GM18526 (cell line): ENCODE measurements around the gene LUC7L3.
A peak's percentile ranks its signal among the peaks of the same experiment; 100 is the strongest.

Experiments used
- POLR2A ChIP-seq: IDR thresholded peaks from 3 replicates; pipeline ENCODE4 v1.6.1; 2011; ENCODE audit not compliant: insufficient read length; ENCODE audit errors: extremely low read depth

Gene LUC7L3

GRCh38 chr17:50692448-50693035 is 26.9 kb upstream of the LUC7L3 start:
- no peak for TF ChIP-seq POLR2A

- no peak for TF ChIP-seq POLR2A
Observed at GRCh38 chr17:50693036-50693682, 26.2 kb upstream of the LUC7L3 start.

- TF ChIP-seq POLR2A: no peak
Observed at GRCh38 chr17:50696365-50696879, 23.0 kb upstream of the LUC7L3 start.

DNA sequence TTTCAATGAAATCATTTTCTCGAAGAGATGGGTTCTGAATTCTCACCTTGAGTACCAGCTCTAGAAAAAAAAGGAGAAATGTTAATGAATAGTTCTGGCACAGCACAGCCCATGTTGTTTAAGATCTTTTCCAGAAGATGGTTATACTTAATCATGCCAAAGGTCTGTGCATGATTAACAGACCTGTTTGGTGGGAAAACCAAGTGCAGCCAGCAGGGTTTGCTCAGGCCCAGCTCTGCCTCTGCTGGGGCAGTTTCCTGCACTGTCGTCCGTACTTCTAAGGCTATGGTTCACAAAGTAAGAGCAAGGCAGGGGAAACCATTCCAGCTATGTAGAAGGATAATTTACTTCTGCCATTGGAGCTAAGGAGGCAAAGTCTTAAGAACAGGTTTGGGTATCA is 22.3 kb upstream of the LUC7L3 start:
- TF ChIP-seq POLR2A: no peak

DNA sequence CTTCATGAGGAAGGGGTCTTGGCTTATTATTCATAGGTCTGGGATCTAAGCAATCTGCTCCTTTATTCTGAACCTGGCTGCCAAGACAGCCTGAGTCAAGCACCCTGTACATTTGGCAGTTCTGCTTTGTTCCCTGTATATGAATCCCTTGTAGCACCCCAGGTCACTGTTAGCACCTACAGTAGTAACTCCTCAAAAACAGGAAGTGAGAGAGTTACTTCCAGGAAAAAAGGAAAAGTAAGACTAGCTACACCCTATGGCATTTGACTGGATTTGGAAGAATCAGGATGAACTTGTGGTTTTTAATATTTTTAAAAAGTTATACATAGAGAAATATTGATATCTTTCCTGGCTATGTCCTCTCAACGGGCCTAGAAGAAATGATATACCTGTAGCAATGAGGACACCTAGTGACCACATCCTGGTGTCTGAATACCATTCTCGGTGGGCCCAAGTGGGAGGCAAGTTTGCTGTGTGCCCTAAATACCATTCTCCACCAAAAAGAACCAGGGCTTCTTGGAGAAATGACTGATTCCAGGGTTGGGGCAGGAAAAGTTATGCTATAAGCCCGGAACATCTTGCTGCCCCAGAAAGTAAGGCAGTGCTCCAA is 21.6 kb upstream of the LUC7L3 start:
- no peak for TF ChIP-seq POLR2A

DNA sequence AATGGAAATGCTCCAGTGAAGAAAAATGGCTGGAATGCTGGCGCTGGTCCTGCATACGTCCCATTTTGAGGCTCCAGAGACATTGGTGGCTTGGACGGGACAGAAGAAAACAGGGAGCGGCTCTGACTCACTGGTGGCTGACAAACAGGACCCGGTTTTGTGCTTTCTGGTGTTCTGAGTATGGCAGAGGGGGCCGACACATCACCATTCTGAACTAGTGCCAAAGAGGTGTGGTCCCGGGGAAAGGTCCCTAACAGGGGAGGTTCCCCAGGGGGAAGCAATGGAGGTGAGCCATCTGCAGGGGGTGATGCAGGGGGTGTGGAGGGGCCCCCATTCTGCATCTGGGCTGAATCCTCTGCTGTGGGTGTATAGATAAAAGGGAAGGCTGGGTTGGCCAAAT is 20.0 kb upstream of the LUC7L3 start:
- TF ChIP-seq POLR2A: no peak

DNA sequence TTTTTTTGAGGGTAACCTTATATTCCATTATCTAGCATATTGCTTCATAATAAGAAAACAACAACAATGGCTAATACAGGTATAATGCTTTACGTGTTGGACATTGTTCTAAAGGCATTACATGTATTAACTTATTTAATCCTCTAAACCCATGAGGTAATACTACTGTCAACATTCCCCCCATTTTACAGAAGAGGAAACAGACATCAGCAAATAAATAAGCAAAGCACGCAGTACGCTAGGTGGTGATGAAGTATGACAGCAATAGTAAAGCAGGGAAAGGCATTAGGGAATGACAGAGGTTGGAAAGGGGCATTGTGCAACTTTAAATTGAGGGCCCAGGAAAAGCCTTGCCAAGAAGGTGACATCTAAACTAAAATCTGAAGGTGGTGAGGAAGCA is 16.2 kb upstream of the LUC7L3 start:
- TF ChIP-seq POLR2A: no peak

DNA sequence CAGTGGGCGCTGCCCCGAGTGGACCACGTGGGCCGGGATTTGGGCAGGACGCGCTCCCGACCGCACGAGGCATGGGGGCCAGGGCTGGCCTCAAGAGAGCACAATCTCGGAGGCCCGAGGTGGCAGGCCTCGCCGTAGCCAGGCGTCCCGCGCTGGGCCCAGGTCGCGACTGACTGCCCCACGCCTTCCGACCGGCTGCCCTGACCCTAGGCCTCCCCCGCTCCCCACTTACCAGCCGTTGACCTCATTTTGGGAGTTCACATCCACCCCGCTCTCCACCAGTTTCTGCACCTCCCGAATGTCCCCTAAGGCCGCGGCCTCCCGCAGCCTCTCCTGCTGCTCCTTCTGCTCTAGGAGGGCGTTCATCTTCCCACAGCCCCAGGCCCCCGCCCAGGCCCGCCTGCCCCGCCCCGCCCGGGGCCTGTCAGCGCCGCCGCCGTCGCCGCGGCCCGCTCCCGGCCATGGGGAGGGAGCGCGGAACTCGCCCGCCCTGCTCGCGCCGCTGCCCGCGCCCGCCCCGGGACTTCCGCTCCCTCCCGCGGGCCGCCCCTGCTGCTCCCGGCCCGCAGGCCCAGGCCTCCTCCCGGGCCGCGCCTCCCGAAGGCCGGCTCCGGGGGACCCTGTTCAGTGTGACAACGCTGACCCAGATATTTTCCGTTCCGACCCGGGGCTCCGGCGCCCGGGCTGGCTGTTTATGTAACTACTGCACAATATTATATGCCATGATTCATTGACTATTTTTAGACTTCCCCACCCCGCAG is 11.9 kb upstream of the LUC7L3 start, which contains the start of gene ANKRD40:
ANKRD40 (minus strand) TSS at position 626 of the 761 bp plus-strand sequence; CDS start at position 366, 260 bp downstream.
- TF ChIP-seq POLR2A: peak; percentile 61

GRCh38 chr17:50708050-50709000 is 11.1 kb upstream of the LUC7L3 start:
- TF ChIP-seq POLR2A: no peak

GRCh38 chr17:50710025-50710424 is 9.4 kb upstream of the LUC7L3 start:
- no peak for TF ChIP-seq POLR2A

GRCh38 chr17:50710650-50711049 is 8.8 kb upstream of the LUC7L3 start:
- no peak for TF ChIP-seq POLR2A

DNA sequence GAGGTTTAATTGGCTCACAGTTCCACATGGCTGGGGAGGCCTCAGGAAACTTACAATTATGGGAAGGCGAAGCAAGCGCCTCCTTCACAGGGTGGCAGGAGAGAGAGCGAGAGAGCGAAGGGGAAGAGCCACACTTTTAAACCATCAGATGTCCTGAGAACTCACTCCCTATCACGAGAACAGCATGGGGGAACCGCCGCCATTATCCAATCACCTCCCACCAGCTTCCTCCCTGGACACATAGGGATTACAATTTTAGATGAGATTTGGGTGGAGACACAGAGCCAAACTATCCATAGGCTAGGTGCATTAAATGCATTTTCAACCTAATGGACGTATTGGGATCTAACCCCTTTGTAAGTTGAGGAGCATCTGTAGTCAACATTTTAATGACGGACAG is 6.8 kb upstream of the LUC7L3 start:
- TF ChIP-seq POLR2A: no peak

DNA sequence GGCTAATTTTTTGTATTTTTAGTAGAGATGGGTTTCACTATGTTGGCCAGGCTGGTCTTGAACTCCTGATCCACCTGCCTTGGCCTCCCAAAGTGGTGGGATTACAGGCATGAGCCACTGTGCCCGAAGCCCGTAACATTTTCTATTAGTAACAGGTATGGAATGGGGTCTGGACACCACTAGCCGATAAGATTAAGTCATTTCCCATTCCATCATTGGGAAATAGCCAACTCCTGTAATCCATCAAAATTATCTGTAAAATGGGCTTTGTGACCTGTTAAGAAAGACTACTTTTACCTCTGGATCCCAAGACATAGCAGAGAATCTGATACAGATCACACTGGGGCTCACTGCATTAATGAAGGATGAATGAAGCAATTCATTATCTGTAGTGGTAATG is 3.9 kb upstream of the LUC7L3 start:
- no peak for TF ChIP-seq POLR2A

DNA sequence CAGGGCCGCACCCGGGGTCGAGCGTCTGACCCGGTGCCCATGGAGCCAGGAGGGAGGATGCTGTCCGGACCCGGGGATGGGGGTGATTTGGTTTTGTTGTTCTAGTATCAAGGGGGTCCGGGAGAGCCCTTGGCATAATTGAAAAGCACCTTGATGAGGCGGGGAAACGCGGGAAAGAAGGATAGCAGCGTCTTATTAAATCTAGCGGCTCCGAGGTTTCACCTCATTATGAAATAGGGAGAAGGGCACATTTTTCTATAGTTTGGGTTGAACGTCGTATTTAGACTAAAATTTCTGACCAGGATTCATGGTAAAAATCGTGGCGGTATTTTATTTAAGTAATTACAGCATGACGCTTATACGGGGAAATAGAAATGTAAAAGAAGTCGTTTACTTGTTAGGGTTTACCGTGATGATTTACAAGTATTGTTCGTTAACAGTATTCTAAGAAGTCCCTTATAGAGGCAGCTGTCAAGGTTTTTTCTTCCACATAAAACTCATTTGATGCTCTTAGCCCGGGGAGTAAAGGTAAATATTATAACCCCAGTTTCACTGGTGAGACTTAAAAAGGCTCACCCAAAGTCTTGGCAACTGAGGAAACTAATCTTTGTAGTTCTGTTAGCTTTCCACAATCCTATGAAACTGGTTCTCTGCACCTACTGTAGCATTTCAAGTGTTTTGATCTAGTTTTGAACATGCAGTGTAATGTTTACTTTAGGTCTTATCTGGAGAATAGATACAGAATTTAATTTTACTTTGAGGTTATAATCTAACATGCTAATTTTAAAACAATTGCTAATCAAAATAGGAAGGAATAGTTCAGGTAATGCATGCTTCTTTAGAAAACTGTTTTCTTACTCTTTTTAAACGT is 756 bp downstream of the LUC7L3 start:
- TF ChIP-seq POLR2A: no peak
